ENCODE measurements around the gene TSPAN12.
"Not testable (repeated sequence)": the region's sequence is repeated elsewhere in the genome, so short reads cannot be mapped to it uniquely, and the experiment has no call there.

The TSPAN12 gene
- total RNA-seq: 0 to 0.19 (median 0) reads per million in 3 donors

- no peak within 1 kb of the TSS for H3K27ac ChIP-seq (ENCODE audit: insufficient read depth, low read length, poor library complexity, severe bottlenecking)
- peaks cover 2% of the 10 kb centered on the region for H3K4me1 ChIP-seq (ENCODE audit: control insufficient read depth, insufficient read depth, low read length, poor library complexity, severe bottlenecking)
- peak within 1 kb of the TSS; percentile 55 for H3K4me3 ChIP-seq (ENCODE audit: insufficient read depth, low read depth, low read length, poor library complexity, severe bottlenecking)
- peaks cover 21% of the 10 kb centered on the region for H3K27me3 ChIP-seq (replicated peaks; ENCODE audit: control insufficient read depth, insufficient read depth, low read length, poor library complexity, severe bottlenecking)
- H3K36me3 ChIP-seq (ENCODE audit: control insufficient read depth, insufficient read depth, low read length): no peaks in the 10 kb centered on the region
- no peak for DNase-seq
- no peaks in the 10 kb centered on the region for H3K9me3 ChIP-seq (ENCODE audit: control insufficient read depth, low read length)
Observed at GRCh38 chr7:120857588-120858573, at the start of gene TSPAN12. Gene TSPAN12 (minus strand): TSS chr7:120858144. CDS start chr7:120856763, 1,381 bp downstream.

GRCh38 chr7:120898715-120899499, 41.0 kb upstream of the TSPAN12 start:
- Histone ChIP-seq H3K4me1 (ENCODE audit: control insufficient read depth, insufficient read depth, low read length, poor library complexity, severe bottlenecking) (no peaks in the 10 kb centered on the region), H3K27me3 (replicated peaks; ENCODE audit: control insufficient read depth, insufficient read depth, low read length, poor library complexity, severe bottlenecking) (no peaks in the 10 kb centered on the region), H3K27ac (ENCODE audit: insufficient read depth, low read length, poor library complexity, severe bottlenecking) (no peak overlapping the region), H3K36me3 (ENCODE audit: control insufficient read depth, insufficient read depth, low read length) (no peaks in the 10 kb centered on the region), H3K4me3 (ENCODE audit: insufficient read depth, low read depth, low read length, poor library complexity, severe bottlenecking) (no peak overlapping the region), H3K9me3 (ENCODE audit: control insufficient read depth, low read length) (no peaks in the 10 kb centered on the region)
- DNase-seq: no peak

- H3K27ac ChIP-seq (ENCODE audit: insufficient read depth, low read length, poor library complexity, severe bottlenecking); H3K4me3 ChIP-seq (ENCODE audit: insufficient read depth, low read depth, low read length, poor library complexity, severe bottlenecking); DNase-seq; H3K4me1 ChIP-seq (ENCODE audit: control insufficient read depth, insufficient read depth, low read length, poor library complexity, severe bottlenecking); H3K9me3 ChIP-seq (ENCODE audit: control insufficient read depth, low read length); H3K36me3 ChIP-seq (ENCODE audit: control insufficient read depth, insufficient read depth, low read length); H3K27me3 ChIP-seq (replicated peaks; ENCODE audit: control insufficient read depth, insufficient read depth, low read length, poor library complexity, severe bottlenecking): not testable (repeated sequence)
Observed at GRCh38 chr7:120895253-120895652, 37.3 kb upstream of the TSPAN12 start.

GRCh38 chr7:120885602-120886001, 27.7 kb upstream of the TSPAN12 start:
- DNase-seq; H3K27me3 ChIP-seq (replicated peaks; ENCODE audit: control insufficient read depth, insufficient read depth, low read length, poor library complexity, severe bottlenecking); H3K9me3 ChIP-seq (ENCODE audit: control insufficient read depth, low read length); H3K4me3 ChIP-seq (ENCODE audit: insufficient read depth, low read depth, low read length, poor library complexity, severe bottlenecking); H3K27ac ChIP-seq (ENCODE audit: insufficient read depth, low read length, poor library complexity, severe bottlenecking); H3K4me1 ChIP-seq (ENCODE audit: control insufficient read depth, insufficient read depth, low read length, poor library complexity, severe bottlenecking); H3K36me3 ChIP-seq (ENCODE audit: control insufficient read depth, insufficient read depth, low read length): not testable (repeated sequence)

- H3K4me1 ChIP-seq (ENCODE audit: control insufficient read depth, insufficient read depth, low read length, poor library complexity, severe bottlenecking): no peaks in the 10 kb centered on the region
- H3K4me3 ChIP-seq (ENCODE audit: insufficient read depth, low read depth, low read length, poor library complexity, severe bottlenecking): no peak overlapping the region
- no peak overlapping the region for H3K27ac ChIP-seq (ENCODE audit: insufficient read depth, low read length, poor library complexity, severe bottlenecking)
- H3K36me3 ChIP-seq (ENCODE audit: control insufficient read depth, insufficient read depth, low read length): no peaks in the 10 kb centered on the region
- DNase-seq: no peak
- no peaks in the 10 kb centered on the region for H3K9me3 ChIP-seq (ENCODE audit: control insufficient read depth, low read length)
- H3K27me3 ChIP-seq (replicated peaks; ENCODE audit: control insufficient read depth, insufficient read depth, low read length, poor library complexity, severe bottlenecking): no peaks in the 10 kb centered on the region
Observed at GRCh38 chr7:120877701-120878100, 19.8 kb upstream of the TSPAN12 start.

DNA sequence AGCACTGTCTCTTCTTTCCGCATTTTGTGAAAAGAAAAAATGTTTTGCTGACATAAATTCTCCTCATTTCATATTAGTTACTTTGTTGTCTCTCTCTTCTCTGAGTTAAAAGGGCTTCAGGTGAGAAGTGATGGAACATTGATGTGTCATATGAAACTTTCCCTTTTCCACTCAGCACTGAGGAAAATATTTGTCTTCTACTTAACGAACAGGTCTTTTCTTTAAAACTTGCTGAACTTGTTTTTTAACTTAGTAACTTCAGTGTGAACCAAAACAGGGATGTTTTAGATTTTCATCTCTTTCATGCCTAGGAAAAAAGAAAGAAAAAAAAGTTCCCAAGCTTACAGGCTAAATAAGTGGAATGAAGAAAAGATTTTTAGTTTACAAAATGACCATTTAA, 19.0 kb upstream of the TSPAN12 start:
- no peak for DNase-seq

GRCh38 chr7:120874722-120875121, 16.8 kb upstream of the TSPAN12 start:
- no peak overlapping the region for H3K4me3 ChIP-seq (ENCODE audit: insufficient read depth, low read depth, low read length, poor library complexity, severe bottlenecking)
- DNase-seq: no peak
- H3K27ac ChIP-seq (ENCODE audit: insufficient read depth, low read length, poor library complexity, severe bottlenecking): no peak overlapping the region
- H3K4me1 ChIP-seq (ENCODE audit: control insufficient read depth, insufficient read depth, low read length, poor library complexity, severe bottlenecking): no peaks in the 10 kb centered on the region
- H3K27me3 ChIP-seq (replicated peaks; ENCODE audit: control insufficient read depth, insufficient read depth, low read length, poor library complexity, severe bottlenecking): no peaks in the 10 kb centered on the region
- no peaks in the 10 kb centered on the region for H3K36me3 ChIP-seq (ENCODE audit: control insufficient read depth, insufficient read depth, low read length)
- no peaks in the 10 kb centered on the region for H3K9me3 ChIP-seq (ENCODE audit: control insufficient read depth, low read length)

More for the DNA sequence above, 19.0 kb upstream of the TSPAN12 start:
- H3K27me3 ChIP-seq (replicated peaks; ENCODE audit: control insufficient read depth, insufficient read depth, low read length, poor library complexity, severe bottlenecking): no peaks in the 10 kb centered on the region
- H3K27ac ChIP-seq (ENCODE audit: insufficient read depth, low read length, poor library complexity, severe bottlenecking): no peak overlapping the region
- H3K36me3 ChIP-seq (ENCODE audit: control insufficient read depth, insufficient read depth, low read length): no peaks in the 10 kb centered on the region
- H3K4me1 ChIP-seq (ENCODE audit: control insufficient read depth, insufficient read depth, low read length, poor library complexity, severe bottlenecking): no peaks in the 10 kb centered on the region
- no peaks in the 10 kb centered on the region for H3K9me3 ChIP-seq (ENCODE audit: control insufficient read depth, low read length)
- H3K4me3 ChIP-seq (ENCODE audit: insufficient read depth, low read depth, low read length, poor library complexity, severe bottlenecking): no peak overlapping the region

DNA sequence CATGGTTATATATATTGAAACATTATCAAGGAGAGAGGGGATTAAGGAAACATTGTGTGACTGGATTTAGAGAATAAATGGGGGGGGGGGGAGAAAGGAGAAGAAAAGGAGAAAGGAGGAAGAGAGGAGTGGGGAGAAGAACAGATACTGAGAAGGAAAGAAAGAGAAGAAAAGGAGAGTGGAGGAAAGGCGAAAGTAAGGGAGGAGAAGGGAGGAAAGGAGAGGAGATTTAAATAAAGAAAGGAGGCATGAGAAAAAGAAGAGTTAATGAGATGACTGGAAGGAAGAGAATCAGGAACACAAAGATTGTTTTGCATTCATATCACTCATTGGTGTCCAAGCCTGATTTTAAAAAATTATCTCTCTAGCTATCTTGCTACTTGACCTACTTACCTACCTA, 16.1 kb upstream of the TSPAN12 start:
- Histone ChIP-seq H3K27me3 (replicated peaks; ENCODE audit: control insufficient read depth, insufficient read depth, low read length, poor library complexity, severe bottlenecking) (no peaks in the 10 kb centered on the region), H3K4me1 (ENCODE audit: control insufficient read depth, insufficient read depth, low read length, poor library complexity, severe bottlenecking) (no peaks in the 10 kb centered on the region), H3K9me3 (ENCODE audit: control insufficient read depth, low read length) (no peaks in the 10 kb centered on the region), H3K27ac (ENCODE audit: insufficient read depth, low read length, poor library complexity, severe bottlenecking) (no peak overlapping the region), H3K4me3 (ENCODE audit: insufficient read depth, low read depth, low read length, poor library complexity, severe bottlenecking) (no peak overlapping the region), H3K36me3 (ENCODE audit: control insufficient read depth, insufficient read depth, low read length) (no peaks in the 10 kb centered on the region)
- no peak for DNase-seq

- no peak for DNase-seq
- no peak overlapping the region for H3K4me3 ChIP-seq (ENCODE audit: insufficient read depth, low read depth, low read length, poor library complexity, severe bottlenecking)
Observed at GRCh38 chr7:120873401-120873800, 15.5 kb upstream of the TSPAN12 start.

DNA sequence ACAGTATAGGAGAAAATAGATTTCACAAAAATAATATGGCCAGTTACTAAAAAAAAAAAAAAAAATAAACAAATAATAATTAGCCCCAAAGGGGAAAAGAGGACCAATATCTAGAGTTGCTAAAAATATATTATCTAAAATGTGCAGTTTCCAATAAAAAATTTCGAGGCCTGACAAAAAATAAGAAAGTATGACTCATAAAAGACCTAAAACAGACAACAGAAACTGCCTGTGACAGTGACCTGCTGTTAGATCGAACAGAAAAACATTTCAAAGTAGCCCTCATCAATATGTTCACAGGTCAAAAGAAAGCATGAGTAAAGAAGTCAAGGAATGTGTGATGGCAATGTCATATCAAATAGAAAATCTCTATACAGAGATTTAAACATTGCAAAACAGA, 11.8 kb upstream of the TSPAN12 start:
- no peaks in the 10 kb centered on the region for H3K9me3 ChIP-seq (ENCODE audit: control insufficient read depth, low read length)
- H3K36me3 ChIP-seq (ENCODE audit: control insufficient read depth, insufficient read depth, low read length): no peaks in the 10 kb centered on the region
- no peaks in the 10 kb centered on the region for H3K4me1 ChIP-seq (ENCODE audit: control insufficient read depth, insufficient read depth, low read length, poor library complexity, severe bottlenecking)
- no peaks in the 10 kb centered on the region for H3K27me3 ChIP-seq (replicated peaks; ENCODE audit: control insufficient read depth, insufficient read depth, low read length, poor library complexity, severe bottlenecking)
- no peak overlapping the region for H3K4me3 ChIP-seq (ENCODE audit: insufficient read depth, low read depth, low read length, poor library complexity, severe bottlenecking)
- no peak for DNase-seq
- no peak overlapping the region for H3K27ac ChIP-seq (ENCODE audit: insufficient read depth, low read length, poor library complexity, severe bottlenecking)

More at GRCh38 chr7:120873401-120873800, 15.5 kb upstream of the TSPAN12 start:
- Histone ChIP-seq H3K27ac (ENCODE audit: insufficient read depth, low read length, poor library complexity, severe bottlenecking) (no peak overlapping the region), H3K9me3 (ENCODE audit: control insufficient read depth, low read length) (no peaks in the 10 kb centered on the region), H3K4me1 (ENCODE audit: control insufficient read depth, insufficient read depth, low read length, poor library complexity, severe bottlenecking) (no peaks in the 10 kb centered on the region), H3K27me3 (replicated peaks; ENCODE audit: control insufficient read depth, insufficient read depth, low read length, poor library complexity, severe bottlenecking) (no peaks in the 10 kb centered on the region), H3K36me3 (ENCODE audit: control insufficient read depth, insufficient read depth, low read length) (no peaks in the 10 kb centered on the region)
